Activated naive CD4-positive, alpha-beta T cell treated with anti-CD3 and anti-CD28 coated beads, Interleukin-2, amount 50 U/mL, for 72 hours (primary cell): ENCODE measurements around the gene PXDN. TPM values are rescaled to one million over a fixed set of nuclear protein-coding genes. Genes with fewer than 3 reads are reported as not detected.

Experiments used
- ATAC-seq, 2 donors: fragments of 150-1000 bp; cut with Tn5 transposase; 2 replicates each; pipeline ENCODE4 v1.10.0; 2021; ENCODE audit warnings: mild to moderate bottlenecking in 2 of 2, moderate library complexity in 2 of 2
- DNase-seq, 2 donors: peaks; one replicate each; pipeline ENCODE4 v3.0.0; 2021 to 2022; ENCODE audit warnings: low spot score in 2 of 2
- H3K27ac Mint-ChIP-seq, 2 donors: one replicate each; pipeline ENCODE4 v1.8.0; 2022; ENCODE audit warnings: mild to moderate bottlenecking in 2 of 2, mixed read lengths in 2 of 2
- H3K36me3 Mint-ChIP-seq, 2 donors: one replicate each; pipeline ENCODE4 v1.8.0; 2022; ENCODE audit warnings: mixed read lengths in 2 of 2
- H3K9me3 Mint-ChIP-seq, 2 donors: one replicate each; pipeline ENCODE4 v1.8.0; 2022; ENCODE audit warnings: mixed read lengths in 2 of 2
- total RNA-seq, 2 donors: library from RNA; stranded (reverse); gene quantifications; one replicate each; pipeline ENCODE4 v1.2.3, GENCODE V29; 2022

Gene PXDN
- total RNA-seq, 2 donors from 2014 or later: 0.14 to 0.32 TPM

DNA sequence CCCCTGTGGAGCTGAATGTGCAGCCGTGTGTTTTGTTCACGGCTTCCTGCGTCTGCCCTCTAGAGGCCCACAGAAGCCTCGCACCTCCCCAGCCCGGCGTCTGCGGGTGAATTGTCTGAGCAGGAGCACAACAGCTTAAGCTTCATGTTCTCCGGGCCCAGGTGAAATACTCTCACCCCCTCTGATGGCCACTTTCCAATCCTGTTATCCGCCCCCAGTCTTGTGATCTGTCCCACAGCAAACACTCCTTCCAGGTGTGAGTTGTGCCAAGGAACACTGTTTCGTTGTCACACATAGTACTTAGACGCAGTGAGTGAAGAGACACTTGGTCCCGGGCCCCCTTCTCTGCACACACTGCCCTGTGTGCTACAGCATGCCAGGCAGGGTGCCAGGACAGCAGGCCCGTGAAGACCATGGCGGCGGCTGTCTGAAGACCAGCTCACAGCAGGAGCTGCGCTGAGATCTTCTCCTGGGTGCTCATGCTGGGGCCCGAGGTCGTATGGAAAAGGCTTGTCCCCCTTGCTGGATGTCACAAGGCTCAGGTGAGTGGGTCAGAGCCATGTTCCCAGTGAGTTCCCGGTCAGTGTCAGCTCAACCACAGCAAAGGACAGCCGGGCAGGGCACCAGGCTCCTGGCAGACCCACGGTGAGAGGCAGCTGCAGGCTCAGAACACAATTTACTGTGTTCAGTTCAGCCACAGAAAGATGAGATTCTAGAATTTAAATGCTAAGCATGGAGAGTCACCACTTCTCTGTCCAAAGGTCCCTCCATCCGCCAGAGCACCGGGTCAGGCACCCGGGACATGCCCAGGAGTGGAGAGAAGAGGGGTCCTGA is 6.8 kb upstream of the PXDN start:
- DNase-seq: peak in 1 of 2 donors; percentile 42
- H3K36me3 Mint-ChIP-seq: peaks cover 22 to 31% of the 10 kb centered on the region in 2 donors
- no peak overlapping the region for H3K27ac Mint-ChIP-seq
- peaks cover 5 to 8% of the 10 kb centered on the region in 2 donors for H3K9me3 Mint-ChIP-seq
- peak in 1 of 2 donors; percentile 75 for ATAC-seq

DNA sequence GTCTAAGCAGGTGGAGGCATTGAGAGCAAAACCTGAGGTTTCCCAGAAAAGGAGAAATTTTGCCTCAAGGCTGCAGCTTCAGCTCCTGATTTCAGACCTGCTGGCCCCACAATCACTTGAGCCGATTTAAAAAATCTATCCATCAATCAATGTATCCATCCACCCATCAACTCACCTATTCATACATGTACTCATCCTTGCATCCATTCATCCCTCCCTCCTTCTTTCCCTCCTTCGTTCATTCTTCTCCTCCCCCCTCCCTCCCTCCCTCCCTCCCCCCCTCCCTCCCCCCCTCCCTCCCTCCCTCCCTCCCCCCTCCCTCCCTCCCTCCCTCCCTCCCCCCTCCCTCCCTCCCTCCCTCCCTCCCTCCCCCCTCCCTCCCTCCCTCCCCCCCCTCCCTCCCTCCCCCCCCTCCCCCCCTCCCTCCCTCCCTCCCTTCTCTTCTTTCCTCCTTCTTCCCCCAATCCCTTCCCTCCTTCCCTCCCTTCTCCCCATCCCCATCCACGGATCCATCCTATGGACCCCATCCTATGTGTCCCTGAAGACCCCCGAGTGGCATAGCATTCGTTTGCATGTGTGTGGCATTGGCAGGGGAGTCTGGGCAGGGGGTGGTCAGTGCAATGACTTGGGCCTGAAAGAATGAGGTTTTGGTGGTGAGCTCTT is 6.1 kb upstream of the PXDN start:
- Mint-ChIP-seq H3K36me3 (peaks cover 15 to 27% of the 10 kb centered on the region in 2 donors), H3K9me3 (peaks cover 5 to 8% of the 10 kb centered on the region in 2 donors), H3K27ac (no peak overlapping the region)
- ATAC-seq (no peak), DNase-seq (no peak)

DNA sequence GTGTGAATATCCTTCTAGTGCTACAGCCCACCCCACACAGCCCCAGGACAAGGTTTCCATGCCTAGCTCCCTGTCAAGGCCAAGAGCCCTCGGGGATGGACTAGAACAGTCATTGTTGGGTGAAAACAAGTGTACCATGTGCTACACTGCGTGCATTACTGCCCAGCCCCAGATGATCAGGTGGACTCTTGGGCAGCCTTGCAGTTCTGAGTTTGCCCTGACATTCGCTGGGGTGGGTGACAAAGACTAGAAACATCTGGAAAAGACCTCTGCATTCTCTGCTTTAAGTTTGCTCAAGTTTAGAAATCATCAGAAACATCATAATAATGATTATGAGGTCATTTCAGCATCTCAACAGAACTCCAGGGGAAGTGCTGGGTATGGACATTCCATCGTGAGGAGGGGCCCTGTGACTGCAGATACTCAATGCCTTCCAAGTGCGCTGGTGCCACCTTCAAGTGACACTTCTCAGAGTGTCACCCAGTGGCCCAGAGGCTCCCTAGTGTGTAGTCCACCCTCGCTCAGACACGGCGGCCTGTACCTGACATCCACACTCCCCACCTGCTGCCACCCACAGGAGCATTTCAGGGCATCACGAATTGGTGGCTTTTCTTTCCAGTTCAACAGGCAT is 5.3 kb upstream of the PXDN start:
- Mint-ChIP-seq H3K36me3 (peaks cover 7 to 20% of the 10 kb centered on the region in 2 donors), H3K27ac (no peak overlapping the region), H3K9me3 (no peaks in the 10 kb centered on the region)
- no peak for ATAC-seq
- DNase-seq: no peak

DNA sequence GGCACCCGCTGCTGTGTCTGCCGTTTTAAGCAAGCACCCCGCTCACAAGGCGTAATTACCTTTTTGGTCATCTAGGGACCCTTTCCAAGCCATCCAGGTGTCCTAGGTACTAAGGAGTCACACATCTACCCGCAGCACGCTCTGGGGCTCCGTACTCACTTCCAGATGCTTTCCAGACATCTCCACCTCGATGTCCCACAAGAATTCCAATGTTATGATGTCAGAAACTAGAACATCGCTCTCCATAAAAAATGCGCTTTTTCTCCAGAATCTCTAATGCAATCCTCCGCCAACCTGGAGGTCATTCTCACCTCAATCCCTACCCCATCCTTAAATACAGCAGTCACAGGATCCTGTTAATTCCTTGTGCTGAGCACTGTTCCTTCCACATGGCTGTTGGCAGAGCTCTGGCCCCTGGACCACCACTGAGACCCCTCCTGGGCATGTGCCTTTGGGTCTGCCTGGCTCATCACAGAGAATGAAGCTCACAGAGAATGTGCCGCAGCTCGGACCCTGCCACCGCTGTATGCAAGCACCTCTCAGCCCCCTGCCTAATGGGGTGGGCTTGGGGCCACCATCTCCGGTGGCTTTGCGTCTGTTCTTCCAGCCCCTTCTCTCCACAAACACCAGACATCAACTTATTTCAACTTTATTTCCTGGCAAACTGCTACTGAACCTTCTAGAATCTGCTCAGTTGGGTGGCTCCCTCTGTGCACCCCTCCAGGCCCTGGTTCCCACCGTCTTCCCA is 4.6 kb upstream of the PXDN start:
- peaks cover 0 to 14% of the 10 kb centered on the region in 2 donors for H3K36me3 Mint-ChIP-seq
- peak in 1 of 2 donors; percentile 18 for DNase-seq
- no peak overlapping the region for H3K27ac Mint-ChIP-seq
- H3K9me3 Mint-ChIP-seq: no peaks in the 10 kb centered on the region
- no peak for ATAC-seq

DNA sequence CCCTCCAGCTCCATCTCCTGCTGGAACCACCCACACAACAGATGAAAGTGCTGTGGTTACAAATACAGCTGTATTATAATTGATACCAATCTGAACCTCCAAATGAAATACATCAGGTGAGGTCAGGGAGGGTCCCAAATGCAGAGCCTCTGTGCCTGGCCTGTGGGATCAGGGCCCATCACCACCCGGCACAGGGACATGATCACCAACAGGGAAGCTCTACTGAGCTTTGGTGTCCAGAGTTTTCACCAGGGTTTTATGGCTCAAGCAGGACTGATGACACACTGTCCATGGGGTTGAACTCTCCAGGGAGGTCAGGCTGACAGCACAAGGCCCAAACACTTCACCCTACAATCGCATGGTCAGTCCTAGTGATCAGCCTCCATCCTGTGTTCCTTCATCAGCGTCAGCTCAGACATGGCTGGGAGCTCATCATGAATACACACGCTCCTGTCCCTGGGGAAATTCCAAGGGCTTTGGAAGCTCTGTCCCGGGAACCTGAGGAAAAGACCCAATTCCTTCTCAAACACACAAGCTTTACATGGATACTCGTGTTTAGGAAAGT is 3.9 kb upstream of the PXDN start:
- ATAC-seq: no peak
- DNase-seq: peak in 1 of 2 donors; percentile 28
- peaks cover 0 to 14% of the 10 kb centered on the region in 2 donors for H3K36me3 Mint-ChIP-seq
- H3K27ac Mint-ChIP-seq: no peak overlapping the region
- H3K9me3 Mint-ChIP-seq: no peaks in the 10 kb centered on the region

DNA sequence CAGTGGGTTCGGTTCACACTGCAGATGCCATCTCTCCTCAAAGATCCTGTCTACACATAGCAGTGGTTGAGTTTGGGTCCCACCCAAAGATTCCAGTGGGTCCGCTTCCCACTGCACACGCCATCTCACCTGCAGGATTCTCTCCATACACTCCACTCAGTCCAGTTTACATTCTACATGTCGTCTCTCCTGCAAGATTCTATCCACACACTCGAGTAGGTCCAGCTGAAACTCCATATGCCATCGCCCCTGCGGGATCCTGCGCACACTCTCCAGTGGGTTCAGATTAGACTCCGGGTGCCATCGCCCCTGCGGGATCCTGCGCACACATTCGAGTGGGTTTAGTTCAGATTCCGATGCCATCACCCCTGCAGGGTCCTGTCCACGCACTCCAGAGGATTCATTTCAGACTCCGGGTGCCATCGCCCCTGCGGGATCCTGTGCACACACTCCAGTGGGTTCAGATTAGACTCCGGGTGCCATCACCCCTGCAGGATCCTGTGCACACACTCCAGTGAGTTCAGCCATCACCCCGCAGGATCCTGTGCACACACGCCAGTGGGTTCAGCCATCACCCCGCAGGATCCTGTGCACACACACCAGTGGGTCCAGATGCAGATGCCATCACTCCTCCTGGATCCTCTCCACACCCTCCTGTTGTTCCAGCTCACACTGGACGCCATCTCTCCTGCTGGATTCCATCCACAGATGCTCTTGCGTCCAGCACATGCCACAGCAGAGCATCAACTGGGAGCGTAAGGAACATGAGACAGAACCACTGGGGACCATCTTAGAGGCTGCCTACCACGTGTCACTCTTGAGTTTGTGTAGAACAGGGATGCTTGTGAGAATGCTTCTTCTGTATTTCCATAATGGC is 3.0 kb upstream of the PXDN start:
- ATAC-seq: no peak
- no peak for DNase-seq
- Mint-ChIP-seq H3K27ac (no peak overlapping the region), H3K36me3 (peaks cover 0 to 14% of the 10 kb centered on the region in 2 donors), H3K9me3 (no peaks in the 10 kb centered on the region)

DNA sequence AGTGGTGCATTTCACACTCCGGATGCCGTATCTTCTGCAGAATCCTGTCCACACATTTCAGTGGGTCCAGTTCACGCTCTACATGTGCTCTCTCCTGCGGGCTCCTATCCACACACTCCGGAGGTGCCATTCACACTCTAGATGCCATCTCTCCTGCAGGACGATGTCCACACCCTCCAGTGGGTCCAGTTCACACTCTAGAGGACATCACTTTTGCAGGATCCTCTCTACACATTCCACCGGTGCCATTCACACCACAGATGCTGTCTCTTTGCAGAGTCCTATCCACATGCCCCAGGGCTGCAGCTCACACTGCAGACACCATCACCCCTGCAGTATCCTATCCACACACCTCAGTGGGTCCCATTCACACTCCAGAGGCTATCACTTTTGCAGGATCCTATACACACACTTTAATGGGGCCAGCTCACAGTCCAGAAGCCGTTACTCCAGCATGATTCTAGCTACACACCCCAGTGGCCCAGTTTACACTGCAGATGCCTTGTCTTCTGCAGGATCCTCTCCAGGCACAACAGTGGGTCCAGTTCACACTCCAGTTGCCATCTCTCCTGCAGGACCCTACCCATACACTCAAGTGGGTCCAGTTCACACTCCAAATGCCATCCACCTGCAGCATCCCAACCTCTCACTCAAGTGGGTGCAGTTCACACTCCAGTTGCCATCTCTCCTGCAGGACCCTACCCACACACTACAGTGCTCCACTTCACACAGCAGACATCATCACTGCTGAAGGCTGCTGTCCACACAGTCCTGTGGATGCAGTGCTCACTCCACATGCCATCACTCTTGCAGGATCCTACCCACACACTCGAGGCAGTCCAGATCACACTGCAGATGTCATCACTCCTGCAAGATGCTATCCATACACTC is 2.1 kb upstream of the PXDN start:
- no peak overlapping the region for H3K27ac Mint-ChIP-seq
- peaks cover 0 to 14% of the 10 kb centered on the region in 2 donors for H3K36me3 Mint-ChIP-seq
- no peak for ATAC-seq
- DNase-seq: no peak
- no peaks in the 10 kb centered on the region for H3K9me3 Mint-ChIP-seq

DNA sequence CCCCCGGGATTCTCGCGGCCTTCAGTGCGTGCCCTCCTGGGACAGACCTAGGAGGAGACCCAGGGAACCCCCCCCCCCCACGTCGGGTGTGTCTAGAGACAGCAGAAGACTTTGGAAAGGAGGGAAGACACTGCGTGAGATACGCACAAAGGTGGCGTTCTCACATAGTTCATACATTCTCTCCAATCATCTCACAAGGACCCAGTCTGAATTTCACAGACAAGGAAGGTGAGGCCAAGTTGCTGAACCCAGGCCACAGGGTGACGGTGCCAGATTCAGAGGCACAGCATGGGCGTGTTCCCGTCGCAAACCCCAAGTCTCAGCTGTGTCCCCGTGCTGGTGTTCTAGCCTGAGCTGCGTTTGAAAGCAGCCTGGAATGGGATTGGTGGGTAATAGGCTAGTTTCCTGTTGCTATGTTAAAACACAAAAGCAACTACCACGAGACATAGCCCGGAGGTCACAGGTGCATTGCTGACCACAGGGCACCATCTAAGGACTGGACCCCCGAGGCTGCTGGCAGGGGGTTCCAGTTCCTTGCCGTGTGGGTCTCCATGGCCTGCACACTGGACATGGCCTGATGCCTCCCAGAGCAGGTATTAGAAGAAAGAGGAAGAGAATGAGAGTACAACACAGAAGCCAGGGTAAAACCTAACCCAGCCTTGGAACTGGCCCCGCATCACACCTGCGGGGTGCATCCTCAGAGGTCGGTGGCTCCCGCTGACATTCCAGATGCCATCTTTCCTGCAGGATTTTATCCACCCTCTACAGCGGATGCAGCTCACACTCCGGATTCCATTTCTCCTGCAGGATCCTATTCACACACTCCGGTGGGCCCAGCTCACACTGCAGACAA is 1.1 kb upstream of the PXDN start:
- H3K27ac Mint-ChIP-seq: no peak overlapping the region
- peaks cover 0 to 14% of the 10 kb centered on the region in 2 donors for H3K36me3 Mint-ChIP-seq
- ATAC-seq: no peak
- no peak for DNase-seq
- H3K9me3 Mint-ChIP-seq: no peaks in the 10 kb centered on the region

DNA sequence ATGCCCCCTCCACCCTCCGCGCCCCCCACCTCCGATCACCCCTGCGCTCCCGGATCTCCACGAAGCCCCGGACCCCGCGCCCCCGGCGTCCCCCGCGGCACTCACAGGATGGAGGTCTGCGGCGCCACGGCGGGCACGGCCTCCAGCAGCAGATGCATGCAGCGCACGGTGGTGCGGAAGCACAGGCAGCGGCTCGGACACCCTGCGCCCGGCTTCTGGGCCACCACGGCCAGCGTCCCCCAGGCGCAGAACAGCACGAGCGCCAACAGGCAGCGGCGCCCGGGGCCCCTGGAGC is 217 bp downstream of the PXDN start:
- Mint-ChIP-seq H3K9me3 (no peaks in the 10 kb centered on the region), H3K36me3 (peaks cover 0 to 14% of the 10 kb centered on the region in 2 donors), H3K27ac (no peak overlapping the region)
- no peak for DNase-seq
- ATAC-seq: peak in 1 of 2 donors; percentile 27

DNA sequence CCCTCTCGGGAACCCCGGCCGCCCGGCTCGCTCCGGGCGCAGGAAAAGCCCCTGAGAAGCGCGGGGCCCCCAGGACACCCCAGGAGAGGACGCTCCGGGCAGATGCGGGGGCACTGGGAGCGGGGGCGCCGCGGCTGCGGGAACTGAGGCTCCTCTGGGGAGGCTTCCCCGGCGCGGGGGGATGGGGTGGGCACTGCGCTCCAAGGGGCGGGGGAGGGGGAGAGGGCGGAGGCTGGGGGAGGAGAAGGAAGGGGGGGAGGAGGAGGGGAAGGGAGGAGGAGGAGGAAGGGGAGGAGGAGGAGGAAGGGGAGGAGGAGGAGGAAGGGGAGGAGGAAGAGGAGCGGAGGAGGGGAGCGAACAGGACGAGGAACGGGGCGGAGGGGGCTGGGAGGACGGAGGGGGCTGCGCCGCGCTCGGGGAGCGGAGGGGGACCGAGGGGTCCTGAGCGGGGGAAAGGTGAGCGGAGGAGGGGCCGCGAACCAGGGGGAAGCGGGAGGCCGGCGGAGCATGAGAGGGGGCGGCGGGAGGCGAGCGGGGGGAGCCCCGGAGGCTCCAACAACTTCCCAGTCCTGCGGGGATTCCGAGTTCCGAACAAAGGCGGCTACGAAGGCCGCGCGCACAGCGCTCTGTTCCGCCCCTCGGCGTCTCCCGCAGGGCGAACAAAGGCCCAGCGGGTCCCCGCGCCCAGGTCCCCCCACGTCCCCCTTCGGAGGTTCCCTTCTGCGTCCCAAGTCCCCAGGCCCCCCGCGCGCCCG is 742 bp downstream of the PXDN start:
- ATAC-seq (peak in 1 of 2 donors; percentile 13), DNase-seq (no peak)
- no peaks in the 10 kb centered on the region for H3K9me3 Mint-ChIP-seq
- no peak overlapping the region for H3K27ac Mint-ChIP-seq
- H3K36me3 Mint-ChIP-seq: peaks cover 0 to 14% of the 10 kb centered on the region in 2 donors

DNA sequence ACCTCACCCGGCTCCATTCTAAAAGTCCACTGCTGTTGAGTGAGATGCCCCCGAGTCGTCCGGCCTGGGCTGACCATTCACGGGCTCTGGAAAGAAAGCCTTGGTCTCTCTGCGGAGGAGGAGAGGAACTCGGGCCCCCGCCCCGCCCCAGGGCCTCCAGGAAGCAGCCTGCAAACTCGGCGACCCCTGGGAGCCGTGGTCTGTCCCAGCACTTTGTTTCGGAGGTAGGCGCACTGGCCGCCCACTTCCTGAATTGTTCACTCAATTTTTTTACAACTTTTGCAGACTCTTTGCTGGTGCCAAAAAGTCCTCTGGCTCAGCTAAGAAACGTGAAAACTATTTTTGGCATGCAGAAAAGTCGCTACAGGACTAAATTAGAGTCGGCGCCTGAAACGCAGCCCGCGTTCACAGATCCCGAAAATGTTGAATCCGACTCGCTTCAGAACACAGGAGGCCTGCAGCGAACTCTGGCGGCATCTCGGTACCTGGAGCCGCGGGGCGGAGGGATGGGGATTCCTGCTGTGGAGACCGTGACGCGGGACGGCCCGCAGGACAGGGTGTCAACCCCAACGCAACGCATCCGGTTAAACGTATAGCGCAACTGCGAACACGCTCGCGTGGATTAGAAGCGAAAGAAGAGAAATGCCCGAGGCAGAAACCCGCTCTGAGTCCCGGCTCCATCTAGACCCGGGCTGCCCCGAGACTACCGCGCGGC is 1.5 kb downstream of the PXDN start:
- DNase-seq: peak in 1 of 2 donors; percentile 13
- H3K9me3 Mint-ChIP-seq: no peaks in the 10 kb centered on the region
- no peak overlapping the region for H3K27ac Mint-ChIP-seq
- H3K36me3 Mint-ChIP-seq: peaks cover 0 to 14% of the 10 kb centered on the region in 2 donors
- peak; percentile 44 to 68 for ATAC-seq

DNA sequence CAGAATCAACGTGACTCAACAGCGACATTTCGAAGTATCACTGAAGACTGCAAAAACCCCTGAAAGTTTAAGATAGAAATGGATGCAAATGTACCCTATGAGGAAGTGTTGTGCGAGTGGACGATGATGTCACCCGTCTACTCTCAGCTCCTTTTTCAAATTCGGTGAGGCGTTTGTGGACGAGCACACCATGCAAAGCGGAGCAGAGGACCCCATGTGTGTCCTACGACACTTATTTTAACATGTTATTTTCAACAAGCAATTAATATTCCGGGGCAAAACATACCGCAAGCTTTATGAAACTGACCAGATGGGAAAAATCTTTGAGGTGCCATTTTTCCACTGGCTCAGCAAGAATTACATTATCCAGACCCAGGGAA is 2.0 kb downstream of the PXDN start:
- Mint-ChIP-seq H3K27ac (no peak overlapping the region), H3K36me3 (peaks cover 0 to 13% of the 10 kb centered on the region in 2 donors), H3K9me3 (no peaks in the 10 kb centered on the region)
- ATAC-seq (no peak), DNase-seq (no peak)

DNA sequence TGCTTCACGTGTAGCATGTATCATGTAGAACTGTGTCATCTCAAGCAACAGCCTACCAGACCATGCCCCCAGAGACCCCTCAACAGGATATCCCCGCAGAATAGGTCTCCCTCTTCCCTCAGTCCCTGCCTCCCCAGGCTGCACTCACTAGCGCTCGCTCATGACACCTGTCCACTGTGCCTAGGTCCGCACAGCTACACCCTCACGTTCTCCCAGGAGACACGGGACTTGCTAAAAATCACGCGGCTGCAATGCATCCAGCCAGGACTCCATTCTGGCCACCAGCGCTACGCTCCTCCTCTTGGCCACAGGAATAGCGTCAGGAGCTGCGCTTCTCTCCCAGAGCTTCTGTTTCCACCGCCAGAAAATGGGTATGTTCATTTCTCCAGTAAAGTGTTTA is 2.5 kb downstream of the PXDN start:
- Mint-ChIP-seq H3K36me3 (peaks cover 0 to 8% of the 10 kb centered on the region in 2 donors), H3K9me3 (no peaks in the 10 kb centered on the region), H3K27ac (no peak overlapping the region)
- DNase-seq: no peak
- no peak for ATAC-seq
